HEK293T (cell line): ENCODE measurements around the gene USP44.
A peak's percentile ranks its signal among the peaks of the same experiment; 100 is the strongest.

Source experiments
- CTCF ChIA-PET: fragments of 350-600 bp; formaldehyde crosslinking; extraction: SDS; loops from one replicate; lab custom pipeline; 2021; ENCODE audit warnings: antibody characterized with exemption, inconsistent platforms; lab: Yijun Ruan, JAX
- POLR2A ChIA-PET: fragments of 350-600 bp; formaldehyde crosslinking; extraction: SDS; loops from one replicate; lab custom pipeline; 2020; ENCODE audit warnings: antibody characterized with exemption, inconsistent platforms; lab: Yijun Ruan, JAX
- DNase-seq: peaks from one replicate; pipeline ENCODE4 v3.0.0; 2012; ENCODE audit warnings: mixed read lengths; ENCODE audit errors: extremely low spot score
- ARNT ChIP-seq: fragments of 450-650 bp; IDR thresholded peaks from 2 replicates; pipeline ENCODE4 v1.6.1; 2017; ENCODE audit warnings: mild to moderate bottlenecking
- BHLHE40 ChIP-seq: fragments of 450-650 bp; IDR thresholded peaks from 2 replicates; pipeline ENCODE4 v1.6.1; 2016; ENCODE audit warnings: mild to moderate bottlenecking, moderate library complexity, borderline replicate concordance
- CTBP1 ChIP-seq: fragments of 450-650 bp; IDR thresholded peaks from 2 replicates; pipeline ENCODE4 v1.6.1; 2016; ENCODE audit warnings: borderline replicate concordance
- ELF4 ChIP-seq: fragments of 450-650 bp; IDR thresholded peaks from 2 replicates; pipeline ENCODE4 v1.6.1; 2017; ENCODE audit warnings: antibody characterized with exemption
- FOXA1 ChIP-seq: fragments of 450-650 bp; IDR thresholded peaks from 2 replicates; pipeline ENCODE4 v1.6.1; 2016; ENCODE audit warnings: mild to moderate bottlenecking
- FOXK2 ChIP-seq: fragments of 450-650 bp; IDR thresholded peaks from 2 replicates; pipeline ENCODE4 v1.6.1; 2016; ENCODE audit warnings: mild to moderate bottlenecking
- FOXM1 ChIP-seq: fragments of 450-650 bp; IDR thresholded peaks from 2 replicates; pipeline ENCODE4 v1.6.1; 2017; ENCODE audit warnings: mild to moderate bottlenecking, borderline replicate concordance
- HDGF ChIP-seq: fragments of 450-650 bp; IDR thresholded peaks from 2 replicates; pipeline ENCODE4 v1.6.1; 2017; ENCODE audit warnings: antibody characterized with exemption, borderline replicate concordance
- L3MBTL2 ChIP-seq: fragments of 450-650 bp; conservative IDR thresholded peaks from 2 replicates; pipeline ENCODE4 v1.6.1; 2016; ENCODE audit warnings: mild to moderate bottlenecking
- LEF1 ChIP-seq: fragments of 450-650 bp; IDR thresholded peaks from 2 replicates; pipeline ENCODE4 v1.6.1; 2017; ENCODE audit warnings: mild to moderate bottlenecking, borderline replicate concordance
- NFRKB ChIP-seq: fragments of 450-650 bp; IDR thresholded peaks from 2 replicates; pipeline ENCODE4 v1.6.1; 2016; ENCODE audit warnings: mild to moderate bottlenecking, moderate library complexity
- SP1 ChIP-seq: fragments of 450-650 bp; IDR thresholded peaks from 2 replicates; pipeline ENCODE4 v1.6.1; 2017
- SUZ12 ChIP-seq: fragments of 450-650 bp; IDR thresholded peaks from 2 replicates; pipeline ENCODE4 v1.6.1; 2016; ENCODE audit warnings: mild to moderate bottlenecking
- TARDBP ChIP-seq: fragments of 450-650 bp; IDR thresholded peaks from 2 replicates; pipeline ENCODE4 v1.6.1; 2016
- ZNF384 ChIP-seq: fragments of 450-650 bp; IDR thresholded peaks from 2 replicates; pipeline ENCODE4 v1.6.1; 2016
- TF ChIP-seq, protein P1 (sequence below): fragments of 450-650 bp; IDR thresholded peaks from 2 replicates; pipeline ENCODE4 v1.6.1; 2016

The USP44 gene

DNA sequence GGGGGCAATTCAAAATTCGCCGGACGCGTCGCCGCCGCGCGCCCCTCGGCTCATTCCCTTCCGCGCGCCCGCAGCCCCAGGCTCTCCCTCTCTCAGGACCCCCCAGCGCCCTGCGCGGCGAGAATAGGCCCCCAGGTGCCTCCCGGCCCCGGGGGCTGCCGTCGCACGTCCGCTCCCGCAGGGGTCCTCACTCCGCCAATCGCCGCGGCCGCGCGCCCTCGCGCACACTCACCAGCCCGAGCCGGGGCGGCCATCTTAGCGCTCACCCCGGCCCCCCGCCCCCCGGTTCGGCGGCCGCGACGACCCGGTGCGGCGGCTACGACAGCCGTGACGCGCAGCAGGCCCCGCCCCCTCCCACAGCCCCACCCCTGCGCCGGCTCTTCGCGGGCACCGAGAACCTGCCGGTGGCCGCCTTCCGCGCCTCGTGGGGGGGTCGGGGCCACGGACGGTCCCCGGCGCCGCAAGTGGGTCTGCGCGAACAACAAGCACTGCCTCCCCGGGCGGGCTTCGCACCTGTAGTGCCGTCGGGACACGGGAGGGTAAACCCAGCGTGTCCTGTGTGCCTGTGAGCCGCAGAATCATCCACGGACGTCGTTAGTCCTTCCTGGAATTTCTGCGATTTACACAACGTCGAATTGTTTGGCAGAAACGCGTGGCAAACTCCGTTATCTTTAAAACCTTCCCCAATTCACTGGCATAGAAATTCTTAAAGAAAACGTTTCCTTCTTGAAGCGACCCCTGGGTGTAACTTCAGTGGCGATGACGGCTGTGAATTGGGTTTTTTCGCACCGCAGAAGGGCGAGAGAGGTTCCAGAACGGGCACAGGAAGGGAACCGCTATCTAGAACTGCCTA, 2.5 kb downstream of the USP44 start:
- CTCF ChIA-PET, result interaction anchor here (0.6 to 1.8 kb wide), 2 partner anchors 26 to 50 kb away, joined by 4 to 5 read pairs; no protein-coding TSS in a partner anchor
- TF ChIP-seq SUZ12, result no peak
- no peak for TF ChIP-seq LEF1
- peak; percentile 13; the same call in 1 of the 2 replicates for TF ChIP-seq L3MBTL2
- no peak for TF ChIP-seq CTBP1
- TF ChIP-seq, protein P1, sequence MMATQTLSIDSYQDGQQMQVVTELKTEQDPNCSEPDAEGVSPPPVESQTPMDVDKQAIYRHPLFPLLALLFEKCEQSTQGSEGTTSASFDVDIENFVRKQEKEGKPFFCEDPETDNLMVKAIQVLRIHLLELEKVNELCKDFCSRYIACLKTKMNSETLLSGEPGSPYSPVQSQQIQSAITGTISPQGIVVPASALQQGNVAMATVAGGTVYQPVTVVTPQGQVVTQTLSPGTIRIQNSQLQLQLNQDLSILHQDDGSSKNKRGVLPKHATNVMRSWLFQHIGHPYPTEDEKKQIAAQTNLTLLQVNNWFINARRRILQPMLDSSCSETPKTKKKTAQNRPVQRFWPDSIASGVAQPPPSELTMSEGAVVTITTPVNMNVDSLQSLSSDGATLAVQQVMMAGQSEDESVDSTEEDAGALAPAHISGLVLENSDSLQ, result no peak
- TF ChIP-seq TARDBP, result no peak
- no peak for TF ChIP-seq SP1
- no peak for TF ChIP-seq ELF4
- TF ChIP-seq FOXK2, result no peak
- POLR2A ChIA-PET, result no interaction called here
- DNase-seq, result peak; percentile 72

- peak; percentile 58 for DNase-seq
- POLR2A ChIA-PET, result interaction anchor here (1.1 kb wide), 1 partner anchor 74 kb away, joined by 5 read pairs; the partner anchor contains the start of gene METAP2
Measured at GRCh38 chr12:95548056-95548538, 3.2 kb downstream of the USP44 start.

GRCh38 chr12:95547522-95548055, 3.7 kb downstream of the USP44 start:
- TF ChIP-seq ZNF384 (no peak), TARDBP (no peak), FOXK2 (no peak)
- ChIA-PET POLR2A (interaction anchor here (1.1 kb wide), 1 partner anchor 74 kb away, joined by 5 read pairs; the partner anchor contains the start of gene METAP2), CTCF (interaction anchor here (1.8 kb wide), 1 partner anchor 27 kb away, joined by 5 read pairs; no protein-coding TSS in a partner anchor)
- no peak for DNase-seq

More at GRCh38 chr12:95548056-95548538, 3.2 kb downstream of the USP44 start:
- no peak for TF ChIP-seq SP1
- TF ChIP-seq FOXA1, result no peak
- peak; percentile 43; the same call in 1 of the 2 replicates for TF ChIP-seq CTBP1
- no peak for TF ChIP-seq ARNT
- peak; percentile 95 for TF ChIP-seq L3MBTL2
- CTCF ChIA-PET, result interaction anchor here (0.6 to 1.8 kb wide), 2 partner anchors 27 to 50 kb away, joined by 4 to 5 read pairs; no protein-coding TSS in a partner anchor

GRCh38 chr12:95546491-95546813, 4.8 kb downstream of the USP44 start:
- POLR2A ChIA-PET, result no interaction called here
- CTCF ChIA-PET, result interaction anchor here (0.9 to 1.0 kb wide), 2 partner anchors 11 to 429 kb away, joined by 3 to 4 read pairs; no protein-coding TSS in a partner anchor
- no peak for DNase-seq
- TF ChIP-seq TARDBP (no peak), FOXA1 (no peak), FOXM1 (no peak), SP1 (no peak), L3MBTL2 (no peak; the same call in 1 of the 2 replicates), SUZ12 (no peak), CTBP1 (no peak), BHLHE40 (no peak), ELF4 (no peak), NFRKB (no peak), FOXK2 (no peak), HDGF (no peak), LEF1 (no peak), ZNF384 (no peak), ARNT (no peak)
- TF ChIP-seq, protein P1, result no peak

DNA sequence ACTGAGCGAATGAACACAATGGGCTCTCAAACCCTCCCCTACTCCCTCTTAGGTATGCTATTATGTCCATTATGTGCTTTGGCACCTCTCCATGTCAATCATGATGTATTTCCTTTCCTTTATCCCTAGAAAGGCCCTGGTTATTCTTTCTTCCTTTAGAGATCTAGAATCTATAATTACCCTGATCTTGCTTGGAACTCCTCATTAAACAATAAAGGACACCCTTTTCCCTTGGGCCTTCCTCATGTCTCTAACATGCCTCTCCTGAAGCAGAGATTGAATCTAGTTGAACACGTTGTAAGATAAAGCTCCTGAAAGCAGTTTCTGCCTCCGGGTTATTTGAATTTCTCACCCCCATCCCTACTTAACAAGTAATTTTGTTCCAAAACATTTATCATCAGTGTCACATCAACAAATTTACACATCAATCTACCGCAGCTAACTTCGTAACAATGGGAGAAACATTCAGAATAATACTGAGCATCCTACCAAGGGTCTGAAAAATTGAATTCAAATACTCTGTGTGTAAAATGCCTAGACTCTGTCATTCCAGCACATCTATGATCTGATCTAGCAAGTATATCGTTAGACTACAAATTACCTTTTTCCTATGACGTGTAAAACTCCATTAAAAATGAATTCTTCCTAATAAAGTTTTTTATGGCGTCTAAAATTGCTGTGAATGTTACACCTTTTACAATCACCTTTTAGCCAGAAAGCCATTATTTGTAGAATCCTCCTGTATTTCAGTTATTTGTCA, 5.4 kb downstream of the USP44 start:
- ChIA-PET CTCF (interaction anchor here (0.9 to 1.0 kb wide), 2 partner anchors 12 to 428 kb away, joined by 3 to 4 read pairs; no protein-coding TSS in a partner anchor), POLR2A (no interaction called here)
- no peak for TF ChIP-seq L3MBTL2
- TF ChIP-seq, protein P1, result peak; percentile 83
- DNase-seq, result no peak

DNA sequence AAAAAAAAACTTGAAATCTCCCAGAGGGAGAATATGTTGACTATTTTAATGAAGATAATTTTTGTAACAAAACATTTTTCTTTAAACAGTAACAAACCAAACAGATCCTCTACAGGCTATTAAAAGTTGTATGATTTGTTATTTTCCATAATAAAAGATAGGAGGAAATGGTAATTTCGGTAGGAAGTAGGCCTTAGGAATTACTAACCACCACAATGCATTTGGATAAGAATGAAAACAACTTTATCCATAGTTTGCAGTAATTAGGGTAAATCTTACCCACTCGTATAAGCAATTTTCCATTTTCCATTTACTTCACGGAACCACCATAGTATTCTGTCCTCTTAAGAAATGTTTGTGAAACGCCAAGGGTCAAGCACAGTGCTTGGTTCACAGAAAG, 6.0 kb downstream of the USP44 start:
- POLR2A ChIA-PET, result interaction anchor here (0.6 to 0.8 kb wide), 2 partner anchors 9 to 549 kb away, joined by 3 to 4 read pairs; no protein-coding TSS in a partner anchor
- TF ChIP-seq FOXK2 (no peak), ELF4 (no peak), FOXA1 (no peak), NFRKB (no peak), CTBP1 (no peak)
- no peak for DNase-seq
- CTCF ChIA-PET, result interaction anchor here (0.9 to 1.3 kb wide), 3 partner anchors 11 to 428 kb away, joined by 3 to 4 read pairs (median 4); no protein-coding TSS in a partner anchor
